Gastroesophageal sphincter (tissue), 4 donors: Measurements from ENCODE around the gene AGFG1. TPM values are rescaled to one million over a fixed set of nuclear protein-coding genes. Genes with fewer than 3 reads are reported as not detected.

ENCODE experiments used
- ATAC-seq: fragments of 150-250 bp; one replicate; pipeline ENCODE4 v1.9.1; 2016; ENCODE audit warnings: mild to moderate bottlenecking, moderate library complexity
- H3K27ac ChIP-seq, 4 donors: fragments of 200-600 bp; sonication (generic) in 3 of 4; 1 replicate in 3 of 4; 2 replicates in 1 of 4; pipeline ENCODE4 v1.5.1; 2016 to 2019
- H3K27me3 ChIP-seq: fragments of 200-600 bp; sonication (generic); one replicate; pipeline ENCODE4 v1.5.1; 2019
- H3K36me3 ChIP-seq, 2 donors: fragments of 200-600 bp; sonication (generic); one replicate each; pipeline ENCODE4 v1.5.1; 2019; ENCODE audit warnings: control low read depth in 1 of 2
- H3K4me1 ChIP-seq, 3 donors: fragments of 200-600 bp; sonication (generic); 1 replicate in 2 of 3; 2 replicates in 1 of 3; pipeline ENCODE4 v1.5.1; 2016 to 2019; ENCODE audit warnings: control low read depth in 2 of 3
- H3K4me3 ChIP-seq, 2 donors: fragments of 200-600 bp; sonication (generic); one replicate each; pipeline ENCODE4 v1.5.1; 2019; ENCODE audit warnings: mild to moderate bottlenecking in 1 of 2, moderate library complexity in 1 of 2
- H3K9me3 ChIP-seq, 3 donors: fragments of 200-600 bp; sonication (generic); one replicate each; pipeline ENCODE4 v1.5.1; 2017 to 2019; ENCODE audit warnings: control low read depth in 2 of 3
- CTCF ChIP-seq, 4 experiments: fragments of 200-600 bp in 2 of 4; fragments of 450-650 bp in 2 of 4; sonication (generic) in 1 of 4; IDR thresholded peaks; one replicate each; pipeline ENCODE4 v1.5.1; 2017 to 2019; ENCODE audit warnings: antibody characterized with exemption in 4 of 4, mild to moderate bottlenecking in 2 of 4, moderate library complexity in 2 of 4
- EP300 ChIP-seq: sonication (generic); formaldehyde crosslinking; IDR thresholded peaks from one replicate; pipeline ENCODE4 v1.6.1; 2017; ENCODE audit warnings: antibody characterized with exemption, mild to moderate bottlenecking
- POLR2A ChIP-seq, 2 donors: fragments of 450-650 bp; IDR thresholded peaks; one replicate each; pipeline ENCODE4 v1.6.1; 2017; ENCODE audit warnings: antibody characterized with exemption in 2 of 2, mild to moderate bottlenecking in 2 of 2, moderate library complexity in 1 of 2
- POLR2AphosphoS5 ChIP-seq: sonication (generic); formaldehyde crosslinking; IDR thresholded peaks from one replicate; pipeline ENCODE4 v1.6.1; 2017; ENCODE audit warnings: antibody characterized with exemption
- WGBS, 2 donors: methylation state at CpG; one replicate each; pipeline ENCODE4 v1.1.5; 2018; ENCODE audit warnings: low coverage in 1 of 2; 5-methylcytosine and 5-hydroxymethylcytosine counted together
- total RNA-seq, 4 donors: library from RNA; depleted of rRNA; stranded (reverse); fragments of >200 nt; gene quantifications; one replicate each; pipeline ENCODE4 v1.1.0, GENCODE V29; 2016

AGFG1 gene
- total RNA-seq, 4 donors from 2014 or later, result 26.0 to 73.1 (median 53.0) TPM

- H3K4me3 ChIP-seq, result peak overlapping the region; percentile 92 to 97
- peaks cover 0 to 42% (median 5%) of the 10 kb centered on the region in 3 donors for H3K4me1 ChIP-seq
- no peaks in the 10 kb centered on the region for H3K27me3 ChIP-seq
- TF ChIP-seq POLR2A (IDR thresholded peaks at IDR 0.05) (no peak), CTCF (IDR thresholded peaks at IDR 0.05) (no peak), EP300 (no peak), POLR2AphosphoS5 (no peak)
- H3K36me3 ChIP-seq, result no peaks in the 10 kb centered on the region
- peak overlapping the region in 3 of 4 donors; percentile 91 to 94 (median 94) for H3K27ac ChIP-seq
- no peak for ATAC-seq
- WGBS, 2 donors, result 2% methylated on average over 5 to 9 of the region's 9 CpGs
- H3K9me3 ChIP-seq, result no peaks in the 10 kb centered on the region
These were observed 1.1 kb downstream of the AGFG1 start for GRCh38 chr2:227473122-227473461.

DNA sequence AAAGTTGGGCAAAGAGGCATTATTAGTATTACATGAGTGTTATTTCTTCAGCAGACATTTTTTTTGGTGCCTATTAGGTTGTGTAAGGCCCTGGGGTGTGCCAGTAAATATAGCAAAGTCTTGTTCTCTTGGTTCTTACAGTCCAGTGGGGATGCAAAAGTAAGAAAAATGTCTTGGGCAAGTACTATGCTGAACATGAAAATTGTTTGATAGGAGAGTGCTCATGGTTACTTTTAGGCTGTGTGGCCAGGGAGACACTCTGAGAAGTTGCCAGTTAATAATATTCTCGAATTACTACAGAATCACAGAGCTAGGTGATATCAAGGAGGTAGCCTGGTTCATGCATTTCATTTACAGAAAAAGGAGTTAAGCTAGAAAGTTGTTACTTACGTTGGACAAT is 1.9 kb downstream of the AGFG1 start:
- H3K36me3 ChIP-seq, result no peaks in the 10 kb centered on the region
- WGBS, 2 donors, result 29 to 42% methylated on average over 2 of the region's 2 CpGs
- no peak overlapping the region for H3K27ac ChIP-seq
- no peaks in the 10 kb centered on the region for H3K9me3 ChIP-seq
- peak overlapping the region in 1 of 2 donors; percentile 97 for H3K4me3 ChIP-seq
- TF ChIP-seq CTCF (IDR thresholded peaks at IDR 0.05) (no peak), POLR2AphosphoS5 (no peak), POLR2A (IDR thresholded peaks at IDR 0.05) (no peak), EP300 (no peak)
- H3K27me3 ChIP-seq, result no peaks in the 10 kb centered on the region
- H3K4me1 ChIP-seq, result peaks cover 0 to 47% (median 5%) of the 10 kb centered on the region in 3 donors
- ATAC-seq, result no peak

DNA sequence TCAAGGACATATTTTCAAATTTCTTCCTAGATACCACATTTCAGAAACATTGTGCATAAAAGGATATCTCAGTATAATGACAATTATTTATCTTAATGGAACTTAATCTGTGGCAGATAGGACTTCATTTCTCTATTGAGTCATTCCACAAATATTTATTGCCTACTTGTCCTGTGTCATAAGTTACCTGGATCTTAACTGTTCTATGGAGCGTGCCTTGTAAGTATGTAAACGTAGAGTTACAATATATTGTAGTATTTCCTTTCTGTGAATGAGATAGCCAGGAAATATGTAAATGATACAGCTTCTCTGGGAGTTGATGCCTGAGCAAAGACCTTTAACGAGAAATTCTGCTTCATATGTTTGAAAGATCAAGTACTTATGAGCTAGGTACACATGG is 2.5 kb downstream of the AGFG1 start:
- H3K36me3 ChIP-seq, result no peaks in the 10 kb centered on the region
- no peak overlapping the region for H3K4me3 ChIP-seq
- H3K27me3 ChIP-seq, result no peaks in the 10 kb centered on the region
- no peak for ATAC-seq
- TF ChIP-seq EP300 (no peak), POLR2AphosphoS5 (no peak)
- H3K27ac ChIP-seq, result no peak overlapping the region
- no peaks in the 10 kb centered on the region for H3K9me3 ChIP-seq
- WGBS, 2 donors, result 62 to 74% methylated on average over 3 of the region's 3 CpGs
- peaks cover 0 to 53% (median 5%) of the 10 kb centered on the region in 3 donors for H3K4me1 ChIP-seq

GRCh38 chr2:227477291-227477690 is 5.3 kb downstream of the AGFG1 start:
- H3K27me3 ChIP-seq, result no peaks in the 10 kb centered on the region
- no peaks in the 10 kb centered on the region for H3K9me3 ChIP-seq
- no peak for ATAC-seq
- H3K27ac ChIP-seq, result no peak overlapping the region
- TF ChIP-seq POLR2A (IDR thresholded peaks at IDR 0.05), result no peak
- no peak for TF ChIP-seq POLR2AphosphoS5
- TF ChIP-seq CTCF (IDR thresholded peaks at IDR 0.05), result no peak
- TF ChIP-seq EP300, result no peak
- H3K36me3 ChIP-seq, result no peaks in the 10 kb centered on the region
- no peak overlapping the region for H3K4me3 ChIP-seq
- peaks cover 5 to 71% (median 7%) of the 10 kb centered on the region in 3 donors for H3K4me1 ChIP-seq
- 82 to 89% methylated on average over 4 of the region's 4 CpGs for WGBS, 2 donors

- Histone ChIP-seq H3K9me3 (no peaks in the 10 kb centered on the region), H3K27me3 (no peaks in the 10 kb centered on the region), H3K27ac (no peak overlapping the region), H3K36me3 (no peaks in the 10 kb centered on the region), H3K4me3 (no peak overlapping the region), H3K4me1 (peaks cover 0 to 64% (median 7%) of the 10 kb centered on the region in 3 donors)
- WGBS, 2 donors, result 60% methylated on average over 2 of the region's 2 CpGs
- TF ChIP-seq POLR2AphosphoS5, result no peak
- TF ChIP-seq CTCF (IDR thresholded peaks at IDR 0.05), result peak in 2 of 4 experiments; percentile 33 to 49
- ATAC-seq, result no peak
These were observed 8.0 kb downstream of the AGFG1 start for GRCh38 chr2:227479865-227480475.
